Hindlimb muscle (tissue), 1 donor: ENCODE results near the gene YEATS2. TPM values are rescaled to one million over a fixed set of nuclear protein-coding genes. Genes with fewer than 3 reads are reported as not detected.
"Not testable (repeated sequence)": the region's sequence is repeated elsewhere in the genome, so short reads cannot be mapped to it uniquely, and the experiment has no call there.

Experiments
- DNase-seq: peaks from one replicate; pipeline ENCODE4 v3.0.0-alpha.2; 2013
- polyA plus RNA-seq: library from polyadenylated mRNA; unstranded; fragments of 120-200 nt; gene quantifications from one replicate; pipeline ENCODE4 v1.2.1, GENCODE V29; 2013; ENCODE audit not compliant: insufficient read length

YEATS2 gene
- 32.8 TPM for polyA plus RNA-seq

DNA sequence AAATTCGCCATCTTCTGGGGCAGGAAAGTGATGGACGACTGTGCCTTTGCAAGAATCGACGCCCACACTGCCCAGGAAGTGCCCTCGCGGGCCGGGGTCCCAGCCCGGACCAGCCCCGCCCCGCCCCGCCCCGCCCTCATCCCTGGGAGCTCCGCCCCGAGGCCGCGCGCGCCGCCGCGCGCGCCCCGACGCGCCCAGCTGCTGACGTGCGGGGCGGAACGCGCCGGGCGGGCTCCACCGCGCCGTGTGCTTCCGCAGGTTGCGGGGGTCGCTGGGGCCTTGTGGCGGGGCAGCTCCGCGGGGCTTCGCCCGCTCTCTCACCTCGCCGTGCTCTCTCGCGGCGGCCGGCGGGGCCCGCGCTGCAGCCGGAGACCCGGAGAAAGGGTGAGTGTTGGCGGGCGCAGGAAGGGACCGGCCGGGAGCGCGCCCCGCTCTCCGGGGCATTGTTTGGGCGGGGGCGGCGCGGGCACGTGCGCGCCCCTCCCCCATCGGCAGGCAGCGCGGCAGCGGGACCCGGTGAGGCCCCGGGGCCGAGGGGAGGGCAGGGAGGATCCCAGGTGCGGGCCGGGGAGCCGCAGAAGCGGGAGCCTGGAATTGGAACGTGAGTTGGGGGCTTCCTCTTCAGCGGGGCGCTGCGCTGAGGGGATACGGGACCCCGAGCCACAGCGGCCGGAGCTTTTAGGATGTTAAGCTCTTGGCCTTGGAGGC is at the start of gene YEATS2:
TSS of gene YEATS2 (plus strand) at position 188 of the 708 bp plus-strand sequence. CDS start 17,366 bp downstream, outside the sequence.
- DNase-seq, result peak; percentile 85

DNA sequence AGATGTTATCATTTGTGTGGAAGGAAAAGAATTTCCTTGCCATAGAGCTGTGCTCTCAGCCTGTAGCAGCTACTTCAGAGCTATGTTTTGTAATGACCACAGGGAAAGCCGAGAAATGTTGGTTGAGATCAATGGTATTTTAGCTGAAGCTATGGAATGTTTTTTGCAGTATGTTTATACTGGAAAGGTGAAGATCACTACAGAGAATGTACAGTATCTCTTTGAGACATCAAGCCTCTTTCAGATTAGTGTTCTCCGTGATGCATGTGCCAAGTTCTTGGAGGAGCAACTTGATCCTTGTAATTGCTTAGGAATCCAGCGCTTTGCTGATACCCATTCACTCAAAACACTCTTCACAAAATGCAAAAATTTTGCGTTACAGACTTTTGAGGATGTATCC is 47.0 kb upstream of the YEATS2 start:
- no peak for DNase-seq

DNA sequence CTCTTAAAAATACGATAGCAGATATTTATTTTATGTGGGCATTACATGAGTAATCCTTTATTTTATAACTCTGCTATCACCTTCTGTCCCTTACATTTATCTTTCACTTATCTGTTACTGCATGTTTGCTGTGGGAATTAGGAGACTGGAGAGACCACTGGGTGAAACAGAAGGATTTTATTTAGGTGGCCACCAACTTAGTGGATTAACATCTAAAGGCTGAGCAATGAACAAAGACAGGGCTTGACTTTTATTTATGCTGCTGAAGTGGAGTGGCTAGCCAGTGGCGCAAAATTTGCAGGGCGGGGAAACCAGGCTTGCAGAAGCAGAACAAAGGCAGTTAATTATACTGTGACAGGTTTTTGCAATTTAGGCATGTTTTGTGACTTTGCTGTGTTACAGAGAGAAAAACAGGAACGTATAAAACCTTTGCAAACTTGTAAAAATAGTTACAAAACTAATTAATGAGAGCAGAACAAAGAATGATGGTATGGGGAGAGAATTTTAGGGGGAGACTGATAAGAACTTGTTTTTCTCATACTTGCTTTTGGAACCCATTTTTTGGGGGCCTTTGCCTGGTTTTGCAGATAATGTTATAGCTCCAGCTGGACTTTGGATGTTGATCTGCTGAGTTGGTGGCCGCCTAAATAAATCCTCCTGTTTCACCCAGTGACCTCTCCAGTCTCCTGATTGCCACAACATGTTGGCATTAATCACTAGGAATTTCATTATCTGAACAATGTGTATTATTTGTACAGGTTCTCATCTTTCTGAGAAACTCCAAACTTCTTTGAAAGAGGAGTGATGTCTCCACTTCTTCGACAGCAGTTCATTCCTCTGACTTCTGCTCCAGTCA is 44.2 kb upstream of the YEATS2 start:
- no peak for DNase-seq

DNA sequence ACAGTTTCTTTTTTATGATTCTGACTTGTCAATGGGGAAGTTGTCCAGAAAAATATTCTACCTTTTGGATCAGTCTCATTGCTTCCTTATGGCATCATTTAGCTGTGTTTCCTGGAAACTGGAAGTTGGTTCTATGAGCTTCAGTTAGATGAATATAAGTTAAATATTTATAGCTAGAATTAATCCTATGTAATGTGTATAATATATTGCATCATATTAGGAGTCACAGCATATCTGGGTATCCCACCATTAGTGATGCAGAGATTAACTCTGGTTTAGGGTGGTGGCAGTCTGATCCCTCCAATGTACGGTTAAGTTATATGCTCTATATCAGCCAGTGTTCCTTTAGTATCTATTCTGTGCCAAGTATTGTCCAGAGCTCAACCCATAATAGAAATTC is 42.9 kb upstream of the YEATS2 start:
- DNase-seq, result no peak

DNA sequence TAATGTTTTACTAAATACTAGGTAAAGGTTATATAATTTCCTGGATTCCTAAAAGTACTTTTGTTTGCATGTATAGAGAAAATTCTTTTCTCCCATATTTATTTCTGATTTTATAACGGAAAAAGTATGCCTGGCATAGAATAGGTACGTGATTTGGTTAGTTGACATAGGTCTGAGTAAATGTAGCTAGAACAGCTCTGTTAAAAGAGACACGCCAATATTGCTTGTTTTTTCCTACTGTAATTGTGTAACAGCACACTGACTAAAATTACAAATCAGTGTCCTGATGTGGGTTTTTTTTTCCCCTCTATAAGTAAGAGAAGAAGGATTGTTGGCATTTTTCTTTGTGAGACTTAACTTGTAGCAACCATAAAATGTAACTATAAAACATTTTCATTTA is 35.5 kb upstream of the YEATS2 start:
- DNase-seq, result no peak

DNA sequence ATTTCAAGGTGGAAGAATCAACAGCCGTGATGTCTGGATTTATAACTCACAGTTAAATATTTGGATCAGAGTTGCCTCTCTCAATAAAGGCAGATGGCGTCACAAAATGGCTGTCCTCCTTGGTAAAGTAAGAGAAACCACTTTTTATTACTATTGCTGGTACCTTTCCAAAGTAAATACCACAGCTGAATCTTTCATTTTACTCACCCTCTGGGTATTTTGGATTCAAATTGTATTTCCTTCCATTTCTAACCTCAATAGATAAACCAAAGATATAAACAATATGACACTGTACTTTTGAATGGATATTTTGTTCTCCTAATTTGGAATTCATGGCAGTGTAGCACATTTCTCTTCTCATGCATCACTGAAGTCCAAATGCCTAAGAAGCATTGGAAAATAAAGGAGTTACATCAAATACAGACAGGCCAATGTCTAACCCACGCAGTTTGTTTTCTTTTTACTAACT is 32.6 kb upstream of the YEATS2 start:
- no peak for DNase-seq

DNA sequence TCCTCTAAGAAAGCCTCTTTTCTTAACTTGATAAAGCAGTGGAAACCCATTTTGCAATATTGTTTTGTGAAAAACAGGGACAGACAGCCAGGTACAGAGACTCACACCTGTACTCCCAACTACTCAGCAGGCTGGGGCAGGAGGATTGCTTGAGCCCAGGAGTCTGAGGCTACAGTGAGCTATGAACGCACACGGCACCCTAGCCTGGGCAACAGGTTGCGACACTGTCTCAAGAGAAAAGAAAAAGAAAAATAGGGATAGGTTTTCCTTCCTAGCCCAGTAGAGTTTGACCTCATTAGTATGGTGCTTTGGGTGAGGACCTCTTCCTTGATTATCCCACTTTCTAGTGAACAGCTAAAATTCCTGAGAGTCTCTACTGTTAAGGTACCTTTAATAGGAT is 17.5 kb upstream of the YEATS2 start:
- no peak for DNase-seq

DNA sequence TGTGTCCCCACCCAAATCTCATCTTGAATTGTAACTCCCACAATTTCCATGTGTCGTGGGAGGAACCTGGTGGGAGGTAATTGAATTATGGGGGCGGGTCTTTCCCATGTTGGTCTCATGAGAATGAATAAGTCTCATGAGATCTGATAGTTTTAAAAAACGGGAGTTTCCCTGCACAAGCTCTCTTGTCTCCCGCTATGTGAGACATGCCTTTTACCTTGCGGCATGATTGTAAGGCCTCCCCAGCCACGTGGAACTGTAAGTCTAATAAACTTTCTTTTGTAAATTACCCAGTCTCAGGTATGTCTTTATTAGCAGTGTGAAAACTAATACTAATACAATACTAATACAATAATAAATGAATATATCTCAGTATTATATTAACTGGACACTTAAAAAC is 9.9 kb upstream of the YEATS2 start:
- no peak for DNase-seq

DNA sequence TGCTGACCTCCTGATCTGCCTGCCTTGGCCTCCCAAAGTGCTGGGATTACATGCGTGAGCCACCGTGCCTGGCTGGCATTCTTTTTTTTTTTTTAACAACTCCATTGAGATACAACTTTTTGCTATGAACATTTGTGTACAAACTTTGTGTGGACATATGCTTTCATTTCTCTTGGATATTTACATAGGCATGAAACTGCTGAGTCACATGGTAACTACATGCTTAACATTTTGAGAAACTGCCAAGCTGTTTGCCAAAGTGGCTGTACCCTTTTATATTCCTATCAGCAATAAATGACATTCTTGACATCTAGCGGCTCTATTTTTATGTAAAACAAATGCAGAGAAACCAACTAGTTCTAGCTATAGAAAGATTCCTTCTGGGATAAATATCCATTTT is 8.7 kb upstream of the YEATS2 start:
- no peak for DNase-seq

DNA sequence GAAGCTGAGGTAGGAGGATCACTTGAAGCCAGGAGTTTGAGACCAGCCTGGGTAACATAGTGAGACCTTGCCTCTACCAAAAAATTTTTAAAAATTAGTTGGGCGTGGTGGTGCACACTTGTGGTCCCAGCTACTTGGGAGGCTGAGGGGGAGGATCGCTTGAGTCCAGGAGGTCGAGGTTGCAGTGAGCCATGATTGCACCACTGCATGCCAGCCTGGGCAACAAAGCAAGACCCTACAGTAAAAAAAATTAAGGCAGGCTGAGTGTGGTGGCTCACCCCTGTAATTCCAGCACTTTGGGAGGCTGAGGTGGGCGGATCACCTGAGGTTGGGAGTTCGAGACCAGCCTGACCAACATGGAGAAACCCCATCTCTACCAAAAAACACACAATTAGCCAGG is 8.0 kb upstream of the YEATS2 start:
- DNase-seq, result not testable (repeated sequence)

DNA sequence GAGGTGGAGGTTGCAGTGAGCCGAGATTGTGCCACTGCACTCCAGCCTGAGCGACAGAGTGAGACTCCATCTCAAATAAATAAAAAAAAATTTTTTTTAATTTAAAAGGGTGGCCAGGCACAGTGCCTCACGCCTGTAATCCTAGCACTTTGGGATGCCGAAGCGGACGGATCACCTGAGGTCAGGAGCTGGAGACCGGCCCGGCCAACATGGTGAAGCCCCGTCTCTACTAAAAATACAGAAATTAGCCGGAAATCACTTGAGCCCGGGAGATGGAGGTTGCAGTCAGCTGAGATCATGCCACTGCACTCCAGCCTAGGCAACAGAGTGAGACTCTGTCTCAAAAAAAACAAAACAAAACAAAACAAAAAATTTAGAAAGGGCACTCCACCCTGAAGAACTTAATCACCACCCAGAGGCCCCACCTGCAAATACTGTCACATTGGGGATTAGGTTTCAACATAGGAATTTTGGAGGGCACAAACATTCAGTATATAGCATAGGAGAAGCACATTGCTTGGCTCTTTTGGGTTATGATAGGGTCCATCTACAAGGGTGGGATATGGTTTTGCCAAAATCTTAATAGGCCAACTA is 7.1 kb upstream of the YEATS2 start:
- DNase-seq, result no peak

DNA sequence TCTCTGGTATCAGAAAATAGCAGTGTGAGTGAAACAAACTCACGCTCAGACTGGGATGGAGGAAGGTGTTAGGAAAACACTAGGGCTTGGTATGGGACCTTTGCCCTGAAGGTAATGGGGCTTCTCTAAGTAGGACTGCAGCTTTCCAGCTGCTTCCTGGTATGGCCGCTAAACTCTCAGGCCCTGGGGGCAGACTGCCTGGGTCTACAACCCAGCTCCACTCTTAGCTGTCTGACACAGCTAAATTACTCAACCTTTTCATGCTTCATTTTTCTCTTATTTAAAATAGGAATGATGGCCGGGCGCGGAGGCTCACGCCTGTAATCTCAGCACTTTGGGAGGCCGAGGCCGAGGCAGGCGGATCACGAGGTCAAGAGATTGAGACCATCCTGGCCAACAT is 5.2 kb upstream of the YEATS2 start:
- no peak for DNase-seq

DNA sequence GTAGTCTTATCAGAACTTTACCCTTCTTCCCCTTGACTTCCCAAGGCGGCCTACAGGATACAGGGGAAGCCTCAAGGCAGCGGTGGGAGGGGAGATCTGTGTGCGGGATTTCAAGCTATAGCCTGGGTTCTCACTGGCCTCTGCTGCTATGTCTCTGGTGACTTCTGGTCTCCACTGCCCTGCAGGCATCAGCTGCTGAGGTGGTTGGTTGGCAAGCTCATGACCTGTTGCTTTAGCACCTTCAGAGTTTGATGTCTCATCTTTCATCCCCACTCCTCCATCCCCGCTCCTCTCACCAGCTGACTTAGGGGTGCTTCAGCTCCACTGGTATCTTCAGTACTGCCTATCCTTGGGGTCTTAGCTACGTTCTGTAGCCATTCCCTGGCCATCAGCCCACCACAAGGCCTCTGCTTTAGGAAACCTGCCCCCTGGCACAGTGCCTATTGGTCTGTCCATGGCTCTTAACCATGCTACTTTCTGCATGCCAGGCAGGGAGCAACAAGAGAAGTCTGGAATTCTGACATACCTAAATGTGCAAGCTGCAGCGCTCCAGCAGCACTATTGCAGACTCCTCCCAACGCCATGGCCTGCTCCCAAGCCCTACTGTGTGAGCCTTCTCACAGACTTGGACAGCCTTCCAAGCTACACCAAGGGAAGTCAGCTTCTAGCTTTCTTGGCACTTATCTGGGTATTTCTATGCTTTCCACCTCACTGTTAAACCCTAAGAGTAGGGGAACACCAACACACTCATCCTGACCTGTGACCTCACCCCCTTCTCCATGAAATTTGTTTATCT is 1.8 kb upstream of the YEATS2 start:
- DNase-seq, result no peak

DNA sequence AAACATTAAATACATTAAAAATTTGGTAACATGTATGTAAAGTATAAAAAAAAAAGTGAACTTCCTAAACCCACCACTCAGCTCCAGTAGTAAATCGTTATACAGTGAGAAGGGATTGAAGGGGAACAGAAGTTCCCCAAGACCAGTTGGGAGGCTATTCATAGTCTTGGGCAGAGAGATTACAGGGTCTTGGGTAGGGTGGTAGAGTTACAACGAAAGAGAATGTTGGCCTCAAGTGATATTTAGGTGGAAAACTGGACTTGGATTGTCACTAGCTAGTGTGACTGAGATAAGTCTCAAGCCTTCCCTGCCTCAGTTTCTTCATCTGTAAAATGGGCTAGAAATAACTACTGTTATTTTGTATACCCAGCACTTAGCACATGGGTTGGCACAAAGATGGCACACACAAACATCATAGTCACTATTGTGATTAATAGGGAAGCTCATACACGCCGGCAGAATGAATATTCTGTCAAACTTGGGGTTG is 431 bp upstream of the YEATS2 start:
- DNase-seq, result no peak

DNA sequence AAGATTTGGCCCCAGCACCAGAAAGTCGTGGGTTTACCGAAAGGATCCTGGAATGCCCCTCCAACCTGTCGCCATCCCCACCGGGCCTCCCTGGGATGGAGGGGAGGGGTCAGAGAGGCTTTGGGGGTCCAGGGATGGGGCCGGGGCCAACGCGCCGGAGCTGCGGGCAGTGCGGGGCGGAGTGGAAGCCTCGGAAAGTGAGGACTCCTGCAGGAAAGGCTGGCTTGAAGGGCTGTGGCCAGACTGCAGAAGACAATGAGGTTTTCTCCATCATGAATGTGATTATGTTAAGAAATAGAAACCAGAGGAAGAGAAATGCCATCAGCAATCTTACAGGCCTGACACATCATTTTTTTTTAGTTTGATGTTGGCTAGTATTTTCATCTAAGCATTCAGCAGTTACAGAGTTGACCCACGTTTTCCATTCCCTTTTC is 738 bp downstream of the YEATS2 start:
- peak; percentile 38 for DNase-seq

DNA sequence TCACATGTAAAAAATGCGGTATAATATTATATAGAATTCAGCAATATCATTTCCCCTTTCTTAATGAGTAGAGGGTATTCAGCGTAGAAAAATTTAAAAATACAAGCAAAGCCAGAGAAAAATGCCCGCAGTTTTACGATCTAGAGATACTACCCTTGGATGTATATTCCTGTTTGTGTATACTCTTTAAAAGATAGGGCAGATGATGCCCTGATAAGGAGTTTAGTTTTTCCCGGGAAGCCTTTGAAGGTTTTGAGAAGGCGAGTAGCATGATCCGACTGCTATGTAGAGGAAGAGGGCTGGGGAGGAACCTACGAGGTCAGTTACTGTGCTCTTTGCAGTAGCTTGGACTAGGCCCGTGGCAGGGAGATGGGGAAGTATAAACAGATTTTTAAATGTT is 1.2 kb downstream of the YEATS2 start:
- peak; percentile 28 for DNase-seq

DNA sequence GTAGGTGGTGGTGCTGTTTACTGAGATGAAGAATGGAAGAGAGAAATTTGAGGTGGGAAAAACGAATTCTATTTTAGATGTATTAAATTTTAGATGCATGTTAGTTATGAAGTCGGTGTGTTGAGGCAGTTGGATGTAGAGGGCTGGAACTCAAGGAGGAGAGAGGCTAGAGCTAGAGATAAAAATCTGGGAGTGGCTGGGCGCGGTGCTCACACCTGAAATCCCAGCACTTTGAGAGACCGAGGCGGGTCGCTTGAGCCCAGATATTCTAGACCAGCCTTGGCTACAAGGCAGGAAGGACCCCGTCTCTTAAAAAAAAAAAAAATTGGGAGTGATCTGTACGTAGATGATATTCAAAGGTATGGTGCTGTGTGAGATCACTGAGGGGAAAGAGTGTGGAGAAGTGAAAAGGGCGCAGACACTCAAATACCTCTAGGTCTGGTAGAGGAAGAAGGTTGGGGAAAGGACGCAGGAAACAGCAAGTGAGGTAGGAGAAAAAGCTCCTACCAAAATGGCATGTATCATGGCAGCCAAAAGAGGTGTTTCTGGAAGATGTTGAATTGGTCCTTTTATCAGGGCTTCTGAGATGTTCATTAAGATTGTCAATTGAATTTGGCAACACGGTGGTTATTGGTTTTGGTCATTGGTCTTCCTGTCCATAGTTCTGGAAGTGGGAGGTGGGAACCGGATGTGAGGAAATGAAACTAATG is 1.8 kb downstream of the YEATS2 start:
- no peak for DNase-seq

DNA sequence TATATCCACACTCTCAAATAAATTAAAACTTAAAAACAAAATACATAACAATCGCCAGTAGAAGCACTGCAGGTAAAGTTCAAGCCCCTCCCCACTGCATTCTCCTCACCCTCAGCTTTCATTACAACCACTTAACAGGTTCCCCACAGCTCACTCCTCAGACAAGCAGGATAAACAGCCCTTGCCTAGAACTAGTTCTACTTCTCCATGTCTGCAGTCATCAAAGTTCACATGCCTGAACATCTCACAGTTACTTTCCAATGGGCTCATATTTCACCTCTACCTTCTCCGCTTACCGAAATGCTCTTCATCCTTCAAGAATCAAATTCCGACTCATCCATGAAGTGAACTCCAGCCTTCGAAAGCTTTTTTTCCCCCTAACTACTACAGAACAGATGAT is 4.1 kb downstream of the YEATS2 start:
- DNase-seq, result no peak

DNA sequence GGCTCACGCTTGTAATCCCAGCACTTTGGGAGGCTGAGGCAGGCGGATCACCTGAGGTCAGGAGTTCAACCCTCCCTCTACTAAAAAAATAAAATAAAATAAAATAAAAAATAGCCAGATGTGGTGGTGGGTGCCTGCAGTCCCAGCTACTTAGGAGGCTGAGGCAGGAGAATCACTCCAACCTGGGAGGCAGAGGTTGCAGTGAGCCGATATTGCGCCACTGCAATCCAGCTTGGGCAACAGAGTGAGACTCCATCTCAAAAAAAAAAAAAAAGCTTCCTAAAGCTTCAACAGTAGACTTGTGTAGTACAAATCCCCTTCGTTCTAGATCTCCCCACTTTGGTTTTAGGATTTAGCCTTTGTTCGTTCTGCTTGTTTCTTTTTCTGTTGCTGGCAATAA is 6.3 kb downstream of the YEATS2 start:
- DNase-seq, result not testable (repeated sequence)

DNA sequence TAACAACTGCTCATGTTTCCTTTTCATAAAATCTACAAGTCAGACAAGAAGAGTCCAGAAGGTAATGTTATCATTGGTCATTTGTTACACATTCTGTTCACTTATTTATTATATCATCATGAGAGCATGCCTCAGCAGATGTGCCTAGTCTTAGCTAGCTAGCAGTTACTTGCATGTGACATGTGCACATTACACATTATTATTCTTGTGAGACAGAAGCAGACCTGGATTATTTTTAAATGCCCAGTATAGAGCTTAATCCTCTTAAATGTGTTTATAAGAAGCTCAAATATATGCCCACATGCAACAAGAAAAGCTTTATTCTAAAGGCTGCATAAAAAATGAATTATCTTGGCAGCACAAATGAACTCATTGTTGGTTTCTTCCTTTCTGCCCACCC is 12.6 kb downstream of the YEATS2 start:
- DNase-seq, result no peak

DNA sequence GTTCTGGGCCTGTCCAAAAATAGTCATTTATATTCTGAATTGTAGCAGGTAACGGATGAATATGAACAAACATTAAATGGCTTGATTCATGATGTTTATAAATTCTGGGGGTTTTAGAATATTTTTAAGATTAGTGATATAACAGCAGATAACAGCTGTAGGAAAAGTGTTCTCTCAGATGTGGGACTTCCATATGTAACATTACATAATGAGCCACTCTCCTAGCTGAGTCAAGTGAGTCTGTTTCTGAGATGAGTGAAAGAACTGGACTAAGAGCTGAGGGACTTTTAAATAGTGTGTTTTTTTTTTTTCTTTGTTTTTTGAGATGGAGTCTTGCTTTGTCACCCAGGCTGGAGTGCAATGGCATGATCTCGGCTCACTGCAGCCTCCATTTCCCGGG is 13.9 kb downstream of the YEATS2 start:
- DNase-seq, result no peak

DNA sequence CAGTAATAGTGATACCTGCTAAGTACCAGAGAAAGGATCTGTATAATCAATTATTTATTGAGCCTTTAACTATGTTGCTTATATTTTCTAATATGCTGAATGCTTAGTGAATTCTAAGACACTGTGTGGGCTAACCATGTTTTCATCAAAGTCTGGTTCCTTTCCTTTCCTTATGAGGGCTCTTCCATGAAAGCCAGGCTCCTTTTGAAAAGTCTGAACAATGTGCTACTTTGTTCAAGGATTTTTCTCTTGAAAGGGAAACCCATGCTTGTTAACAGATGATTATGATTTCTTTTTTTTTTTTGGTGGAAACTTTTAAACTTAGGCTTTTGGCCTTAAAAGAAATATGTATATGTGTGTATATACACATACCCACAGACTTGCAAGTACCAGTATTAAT is 17.0 kb downstream of the YEATS2 start:
- DNase-seq, result no peak
